HG02981 (cell line): ENCODE measurements around the gene BAHD1.

Source experiments
- ATAC-seq: cut with Tn5 transposase; IDR thresholded peaks from one replicate; pipeline ENCODE4 v1.9.1; 2021; ENCODE audit warnings: mild to moderate bottlenecking, moderate library complexity; ENCODE audit not compliant: unreplicated experiment

BAHD1 gene

GRCh38 chr15:40489274-40490175, 48.8 kb downstream of the BAHD1 start:
- ATAC-seq = no peak

- ATAC-seq = no peak
These were observed 52.5 kb downstream of the BAHD1 start for GRCh38 chr15:40493089-40493840.

GRCh38 chr15:40495516-40495915, 54.8 kb downstream of the BAHD1 start:
- no peak for ATAC-seq

- ATAC-seq = no peak
These were observed 57.7 kb downstream of the BAHD1 start for GRCh38 chr15:40498418-40498817.

- no peak for ATAC-seq
These were observed 58.1 kb downstream of the BAHD1 start for GRCh38 chr15:40498891-40499290.

- no peak for ATAC-seq
These were observed 59.2 kb downstream of the BAHD1 start for GRCh38 chr15:40499931-40500330.

GRCh38 chr15:40500568-40501330, 60.0 kb downstream of the BAHD1 start:
- no peak for ATAC-seq

- ATAC-seq = no peak
These were observed 60.7 kb downstream of the BAHD1 start for GRCh38 chr15:40501487-40501886.

- no peak for ATAC-seq
These were observed 66.3 kb downstream of the BAHD1 start for GRCh38 chr15:40506964-40507571.

- no peak for ATAC-seq
These were observed 67.5 kb downstream of the BAHD1 start for GRCh38 chr15:40508216-40508615.

- ATAC-seq = no peak
These were observed 69.4 kb downstream of the BAHD1 start for GRCh38 chr15:40510201-40510600.

GRCh38 chr15:40511093-40511471, 70.3 kb downstream of the BAHD1 start:
- peak; percentile 41 for ATAC-seq

GRCh38 chr15:40511472-40512133, 70.8 kb downstream of the BAHD1 start:
- ATAC-seq = peak; percentile 31

- no peak for ATAC-seq
These were observed 71.7 kb downstream of the BAHD1 start for GRCh38 chr15:40512440-40512839.

GRCh38 chr15:40513609-40514008, 72.9 kb downstream of the BAHD1 start:
- no peak for ATAC-seq

GRCh38 chr15:40516322-40516721, 75.6 kb downstream of the BAHD1 start:
- ATAC-seq = no peak
